ENCODE results near the gene GSX2.
"Not testable (repeated sequence)": the region's sequence is repeated elsewhere in the genome, so short reads cannot be mapped to it uniquely, and the experiment has no call there.

Gene GSX2

GRCh38 chr4:54127660-54128059, 27.7 kb downstream of the GSX2 start:
- no peaks in the 10 kb centered on the region for H3K4me1 ChIP-seq (ENCODE audit: insufficient read depth, insufficient read length)
- no peak overlapping the region for H3K4me3 ChIP-seq (ENCODE audit: insufficient read length, low read depth)
- TF ChIP-seq ZNF274 (IDR thresholded peaks at IDR 0.05; ENCODE audit: low read depth, low read length) (no peak), SUZ12 (IDR thresholded peaks at IDR 0.05; ENCODE audit: extremely low read depth, insufficient read depth, insufficient read length) (no peak), YY1 (IDR thresholded peaks at IDR 0.05; ENCODE audit: insufficient read depth, insufficient read length) (no peak)
- no peak for DNase-seq (ENCODE audit: low read depth, low spot score)
- no peaks in the 10 kb centered on the region for H3K36me3 ChIP-seq (ENCODE audit: insufficient read depth, insufficient read length, low read length)
- peaks cover 6% of the 10 kb centered on the region; the same call in 1 of the 2 replicates for H3K9me3 ChIP-seq (ENCODE audit: insufficient read depth, low read length)
- H3K27me3 ChIP-seq (ENCODE audit: insufficient read depth, insufficient read length), result no peaks in the 10 kb centered on the region
- H3K9ac ChIP-seq (ENCODE audit: insufficient read length, low read depth), result no peak overlapping the region

- not testable (repeated sequence) for H3K9ac ChIP-seq (ENCODE audit: insufficient read length, low read depth); H3K36me3 ChIP-seq (ENCODE audit: insufficient read depth, insufficient read length, low read length); H3K27me3 ChIP-seq (ENCODE audit: insufficient read depth, insufficient read length); H3K9me3 ChIP-seq (ENCODE audit: insufficient read depth, low read length); H3K4me1 ChIP-seq (ENCODE audit: insufficient read depth, insufficient read length); H3K4me3 ChIP-seq (ENCODE audit: insufficient read length, low read depth); DNase-seq (ENCODE audit: low read depth, low spot score)
Observed at GRCh38 chr4:54128694-54129093, 28.7 kb downstream of the GSX2 start.

- DNase-seq (ENCODE audit: low read depth, low spot score), result no peak
- Histone ChIP-seq H3K4me3 (ENCODE audit: insufficient read length, low read depth) (no peak overlapping the region), H3K36me3 (ENCODE audit: insufficient read depth, insufficient read length, low read length) (no peaks in the 10 kb centered on the region), H3K9ac (ENCODE audit: insufficient read length, low read depth) (no peak overlapping the region), H3K27me3 (ENCODE audit: insufficient read depth, insufficient read length) (no peaks in the 10 kb centered on the region), H3K4me1 (ENCODE audit: insufficient read depth, insufficient read length) (no peaks in the 10 kb centered on the region), H3K9me3 (ENCODE audit: insufficient read depth, low read length) (no peaks in the 10 kb centered on the region)
- TF ChIP-seq ZNF274 (IDR thresholded peaks at IDR 0.05; ENCODE audit: low read depth, low read length) (no peak), YY1 (IDR thresholded peaks at IDR 0.05; ENCODE audit: insufficient read depth, insufficient read length) (no peak), SUZ12 (IDR thresholded peaks at IDR 0.05; ENCODE audit: extremely low read depth, insufficient read depth, insufficient read length) (no peak)
Observed at GRCh38 chr4:54139332-54139731, 39.4 kb downstream of the GSX2 start.

- no peaks in the 10 kb centered on the region for H3K4me1 ChIP-seq (ENCODE audit: insufficient read depth, insufficient read length)
- no peak for DNase-seq (ENCODE audit: low read depth, low spot score)
- no peak overlapping the region for H3K9ac ChIP-seq (ENCODE audit: insufficient read length, low read depth)
- H3K4me3 ChIP-seq (ENCODE audit: insufficient read length, low read depth), result no peak overlapping the region
- no peaks in the 10 kb centered on the region for H3K9me3 ChIP-seq (ENCODE audit: insufficient read depth, low read length)
- H3K36me3 ChIP-seq (ENCODE audit: insufficient read depth, insufficient read length, low read length), result no peaks in the 10 kb centered on the region
- H3K27me3 ChIP-seq (ENCODE audit: insufficient read depth, insufficient read length), result no peaks in the 10 kb centered on the region
- no peak for TF ChIP-seq SUZ12 (IDR thresholded peaks at IDR 0.05; ENCODE audit: extremely low read depth, insufficient read depth, insufficient read length)
- TF ChIP-seq ZNF274 (IDR thresholded peaks at IDR 0.05; ENCODE audit: low read depth, low read length), result no peak
- no peak for TF ChIP-seq YY1 (IDR thresholded peaks at IDR 0.05; ENCODE audit: insufficient read depth, insufficient read length)
Observed at GRCh38 chr4:54140287-54140686, 40.3 kb downstream of the GSX2 start.

- no peaks in the 10 kb centered on the region for H3K9me3 ChIP-seq (ENCODE audit: insufficient read depth, low read length)
- no peak for DNase-seq (ENCODE audit: low read depth, low spot score)
- no peak overlapping the region for H3K4me3 ChIP-seq (ENCODE audit: insufficient read length, low read depth)
- no peaks in the 10 kb centered on the region for H3K36me3 ChIP-seq (ENCODE audit: insufficient read depth, insufficient read length, low read length)
- H3K9ac ChIP-seq (ENCODE audit: insufficient read length, low read depth), result no peak overlapping the region
- H3K4me1 ChIP-seq (ENCODE audit: insufficient read depth, insufficient read length), result no peaks in the 10 kb centered on the region
- H3K27me3 ChIP-seq (ENCODE audit: insufficient read depth, insufficient read length), result no peaks in the 10 kb centered on the region
- TF ChIP-seq YY1 (IDR thresholded peaks at IDR 0.05; ENCODE audit: insufficient read depth, insufficient read length) (no peak), SUZ12 (IDR thresholded peaks at IDR 0.05; ENCODE audit: extremely low read depth, insufficient read depth, insufficient read length) (no peak), ZNF274 (IDR thresholded peaks at IDR 0.05; ENCODE audit: low read depth, low read length) (no peak)
Observed at GRCh38 chr4:54144199-54144598, 44.2 kb downstream of the GSX2 start.

- no peaks in the 10 kb centered on the region for H3K4me1 ChIP-seq (ENCODE audit: insufficient read depth, insufficient read length)
- H3K4me3 ChIP-seq (ENCODE audit: insufficient read length, low read depth), result no peak overlapping the region
- no peaks in the 10 kb centered on the region for H3K9me3 ChIP-seq (ENCODE audit: insufficient read depth, low read length)
- no peaks in the 10 kb centered on the region for H3K36me3 ChIP-seq (ENCODE audit: insufficient read depth, insufficient read length, low read length)
- no peak overlapping the region for H3K9ac ChIP-seq (ENCODE audit: insufficient read length, low read depth)
- no peaks in the 10 kb centered on the region for H3K27me3 ChIP-seq (ENCODE audit: insufficient read depth, insufficient read length)
- DNase-seq (ENCODE audit: low read depth, low spot score), result no peak
- TF ChIP-seq SUZ12 (IDR thresholded peaks at IDR 0.05; ENCODE audit: extremely low read depth, insufficient read depth, insufficient read length) (no peak), YY1 (IDR thresholded peaks at IDR 0.05; ENCODE audit: insufficient read depth, insufficient read length) (no peak), ZNF274 (IDR thresholded peaks at IDR 0.05; ENCODE audit: low read depth, low read length) (no peak)
Observed at GRCh38 chr4:54144661-54145171, 44.8 kb downstream of the GSX2 start.

GRCh38 chr4:54146139-54146538, 46.2 kb downstream of the GSX2 start:
- H3K27me3 ChIP-seq (ENCODE audit: insufficient read depth, insufficient read length), result no peaks in the 10 kb centered on the region
- no peaks in the 10 kb centered on the region for H3K36me3 ChIP-seq (ENCODE audit: insufficient read depth, insufficient read length, low read length)
- TF ChIP-seq SUZ12 (IDR thresholded peaks at IDR 0.05; ENCODE audit: extremely low read depth, insufficient read depth, insufficient read length) (no peak), ZNF274 (IDR thresholded peaks at IDR 0.05; ENCODE audit: low read depth, low read length) (no peak), YY1 (IDR thresholded peaks at IDR 0.05; ENCODE audit: insufficient read depth, insufficient read length) (no peak)
- H3K9ac ChIP-seq (ENCODE audit: insufficient read length, low read depth), result no peak overlapping the region
- DNase-seq (ENCODE audit: low read depth, low spot score), result no peak
- no peaks in the 10 kb centered on the region for H3K4me1 ChIP-seq (ENCODE audit: insufficient read depth, insufficient read length)
- no peaks in the 10 kb centered on the region for H3K9me3 ChIP-seq (ENCODE audit: insufficient read depth, low read length)
- H3K4me3 ChIP-seq (ENCODE audit: insufficient read length, low read depth), result no peak overlapping the region

- H3K4me3 ChIP-seq (ENCODE audit: insufficient read length, low read depth), result no peak overlapping the region
- H3K9me3 ChIP-seq (ENCODE audit: insufficient read depth, low read length), result no peaks in the 10 kb centered on the region
Observed at GRCh38 chr4:54149323-54149722, 49.4 kb downstream of the GSX2 start.

More at GRCh38 chr4:54149323-54149722, 49.4 kb downstream of the GSX2 start:
- Histone ChIP-seq H3K27me3 (ENCODE audit: insufficient read depth, insufficient read length) (no peaks in the 10 kb centered on the region), H3K4me1 (ENCODE audit: insufficient read depth, insufficient read length) (no peaks in the 10 kb centered on the region), H3K9ac (ENCODE audit: insufficient read length, low read depth) (no peak overlapping the region), H3K36me3 (ENCODE audit: insufficient read depth, insufficient read length, low read length) (no peaks in the 10 kb centered on the region)
- no peak for DNase-seq (ENCODE audit: low read depth, low spot score)
- TF ChIP-seq ZNF274 (IDR thresholded peaks at IDR 0.05; ENCODE audit: low read depth, low read length) (no peak), YY1 (IDR thresholded peaks at IDR 0.05; ENCODE audit: insufficient read depth, insufficient read length) (no peak), SUZ12 (IDR thresholded peaks at IDR 0.05; ENCODE audit: extremely low read depth, insufficient read depth, insufficient read length) (no peak)
